GM23338 (cell line): ENCODE data around the gene PRUNE2. TPM values are rescaled to one million over a fixed set of nuclear protein-coding genes. Genes with fewer than 3 reads are reported as not detected.

Experiments used
- ATAC-seq: fragments of 200-7000 bp; cut with Tn5 transposase; 3 replicates; pipeline ENCODE4 v1.9.1; 2020
- DNase-seq: peaks from one replicate; pipeline ENCODE4 v3.0.0-alpha.2; 2015; ENCODE audit warnings: low spot score
- H2AFZ ChIP-seq: fragments of 200-600 bp; sonication (generic); 2 replicates; pipeline ENCODE4 v1.8.0; 2016; ENCODE audit warnings: antibody characterized with exemption, mild to moderate bottlenecking, moderate library complexity
- H3F3A ChIP-seq: fragments of 200-600 bp; sonication (generic); replicated peaks from 2 replicates; pipeline ENCODE4 v1.8.0; 2017; ENCODE audit warnings: antibody characterized with exemption, mixed run types, low read depth
- H3K27ac ChIP-seq: fragments of 200-600 bp; sonication (generic); 2 replicates; pipeline ENCODE4 v1.6.1; 2016; ENCODE audit warnings: low read depth
- H3K27me3 ChIP-seq: fragments of 200-600 bp; sonication (generic); 2 replicates; pipeline ENCODE4 v1.8.0; 2016; ENCODE audit warnings: mild to moderate bottlenecking, mixed run types, moderate library complexity; ENCODE audit not compliant: insufficient read depth
- H3K36me3 ChIP-seq: fragments of 200-600 bp; sonication (generic); 2 replicates; pipeline ENCODE4 v1.8.0; 2016; ENCODE audit warnings: mild to moderate bottlenecking; ENCODE audit not compliant: insufficient read depth
- H3K4me1 ChIP-seq: fragments of 200-600 bp; sonication (generic); 2 replicates; pipeline ENCODE4 v1.8.0; 2016; ENCODE audit warnings: mild to moderate bottlenecking, moderate library complexity; ENCODE audit not compliant: insufficient read depth
- H3K4me2 ChIP-seq: fragments of 200-600 bp; sonication (generic); 2 replicates; pipeline ENCODE4 v1.7.1; 2017; ENCODE audit warnings: mixed run types
- H3K4me3 ChIP-seq: fragments of 200-600 bp; sonication (generic); 2 replicates; pipeline ENCODE4 v1.6.1; 2016; ENCODE audit warnings: mixed run types
- H3K79me2 ChIP-seq: fragments of 200-600 bp; sonication (generic); replicated peaks from 2 replicates; pipeline ENCODE4 v1.8.0; 2017; ENCODE audit warnings: mild to moderate bottlenecking; ENCODE audit not compliant: insufficient read depth
- H3K9me2 ChIP-seq: fragments of 200-600 bp; sonication (generic); 2 replicates; pipeline ENCODE4 v1.8.0; 2017; ENCODE audit not compliant: insufficient read depth
- H4K20me1 ChIP-seq: fragments of 200-600 bp; sonication (generic); replicated peaks from 2 replicates; pipeline ENCODE4 v1.8.0; 2017; ENCODE audit warnings: mild to moderate bottlenecking; ENCODE audit not compliant: insufficient read depth
- H3K27ac Mint-ChIP-seq: 2 replicates; pipeline ENCODE4 v1.8.0; 2020; ENCODE audit warnings: inconsistent platforms, mild to moderate bottlenecking, moderate library complexity, mixed read lengths
- H3K27me3 Mint-ChIP-seq: 3 replicates; pipeline ENCODE4 v1.8.0; 2022; ENCODE audit warnings: low read depth, mild to moderate bottlenecking, moderate library complexity, mixed read lengths, inconsistent platforms; ENCODE audit not compliant: insufficient read depth, poor library complexity
- H3K36me3 Mint-ChIP-seq: 3 replicates; pipeline ENCODE4 v1.8.0; 2021; ENCODE audit warnings: low read depth, mild to moderate bottlenecking, inconsistent platforms, moderate library complexity, mixed read lengths
- H3K4me1 Mint-ChIP-seq: 3 replicates; pipeline ENCODE4 v1.8.0; 2020; ENCODE audit warnings: mild to moderate bottlenecking, inconsistent platforms, mixed read lengths
- H3K4me3 Mint-ChIP-seq: 3 replicates; pipeline ENCODE4 v1.8.0; 2021; ENCODE audit warnings: moderate library complexity, mild to moderate bottlenecking, inconsistent platforms, mixed read lengths
- H3K9me3 Mint-ChIP-seq: 3 replicates; pipeline ENCODE4 v1.8.0; 2020; ENCODE audit warnings: moderate library complexity, mild to moderate bottlenecking, inconsistent platforms, mixed read lengths
- CREB1 ChIP-seq: fragments of 250-450 bp; sonication (Bioruptor Pico); IDR thresholded peaks from 2 replicates; pipeline ENCODE4 v1.5.0; 2020; ENCODE audit warnings: low read depth, mild to moderate bottlenecking, moderate library complexity
- EZH2 ChIP-seq: fragments of 200-600 bp; sonication (generic); IDR thresholded peaks from one replicate; pipeline ENCODE4 v1.8.0; 2017; ENCODE audit warnings: antibody characterized with exemption, mild to moderate bottlenecking, low read depth; ENCODE audit not compliant: unreplicated experiment
- EZH2phosphoT487 ChIP-seq: fragments of 200-600 bp; sonication (generic); IDR thresholded peaks from one replicate; pipeline ENCODE4 v1.8.1; 2018; ENCODE audit warnings: antibody characterized with exemption; ENCODE audit not compliant: unreplicated experiment
- JUNB ChIP-seq: IDR thresholded peaks from one replicate; pipeline ENCODE4 v1.6.1; 2016; ENCODE audit warnings: antibody characterized with exemption; ENCODE audit not compliant: unreplicated experiment
- NANOG ChIP-seq: IDR thresholded peaks from 2 replicates; pipeline ENCODE4 v1.6.1; 2016; ENCODE audit warnings: antibody characterized with exemption, borderline replicate concordance
- STAT1 ChIP-seq: IDR thresholded peaks from one replicate; pipeline ENCODE4 v1.6.1; 2016; ENCODE audit warnings: antibody characterized with exemption; ENCODE audit not compliant: unreplicated experiment
- polyA plus RNA-seq: library from polyadenylated mRNA; unstranded; fragments of >200 nt; fragmentation: Nextera tagmentation; extraction: Ambion mirVana; gene quantifications from 2 replicates; pipeline ENCODE4 v1.2.1, GENCODE V29; 2016
- total RNA-seq: library from RNA; depleted of rRNA; stranded (reverse); fragments of >200 nt; shearing (Covaris generic); gene quantifications from 2 replicates; pipeline ENCODE4 v1.2.3, GENCODE V29; 2014
- TF ChIP-seq, protein P1 (sequence below): fragments of 250-450 bp; sonication (Bioruptor Pico); IDR thresholded peaks from 2 replicates; pipeline ENCODE4 v1.5.0; 2020; ENCODE audit warnings: mild to moderate bottlenecking, moderate library complexity
- TF ChIP-seq, protein P2 (sequence below): IDR thresholded peaks from 2 replicates; pipeline ENCODE4 v1.6.1; 2016; ENCODE audit warnings: antibody characterized with exemption
- TF ChIP-seq, protein P3 (sequence below), 2 experiments: fragments of 200-600 bp in 1 of 2; sonication (generic) in 1 of 2; conservative IDR thresholded peaks; 2 replicates each; pipeline versions ENCODE4 v1.5.1 to v1.6.1; 2016 to 2017; ENCODE audit warnings: antibody characterized with exemption in 2 of 2, low read depth in 2 of 2, mild to moderate bottlenecking in 2 of 2, moderate library complexity in 1 of 2
- TF ChIP-seq, protein P4 (sequence below): IDR thresholded peaks from one replicate; pipeline ENCODE4 v1.6.1; 2018; ENCODE audit warnings: antibody characterized with exemption; ENCODE audit not compliant: unreplicated experiment

The PRUNE2 gene
- total and polyA plus RNA-seq, 2 experiments from 2014 or later = 10.6 to 26.5 TPM

DNA sequence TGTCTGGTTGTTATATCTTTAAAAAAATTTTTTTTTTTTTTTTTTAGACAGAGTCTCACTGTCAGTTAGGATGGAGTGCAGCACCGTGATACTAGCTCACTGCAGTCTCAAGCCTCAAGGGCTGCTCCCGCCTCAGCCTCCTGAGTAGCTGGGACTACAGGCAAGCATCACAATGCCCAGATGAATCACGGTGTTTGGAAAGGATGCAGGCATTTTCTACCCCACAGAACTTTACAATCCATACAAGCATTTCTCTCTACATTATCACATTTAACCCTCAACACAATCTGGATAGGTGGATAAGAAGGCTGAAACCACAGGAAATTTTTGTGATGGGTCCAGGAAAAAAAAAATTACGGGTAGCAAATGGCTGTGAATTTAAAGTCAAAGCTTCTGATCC lies 147.4 kb downstream of the PRUNE2 start:
- Histone ChIP-seq H3K4me2 (no peak overlapping the region), H4K20me1 (no peaks in the 10 kb centered on the region), H3K27ac (no peak overlapping the region), H3K4me3 (no peak overlapping the region), H2AFZ (no peak overlapping the region), H3K9me2 (no peaks in the 10 kb centered on the region), H3K27me3 (no peaks in the 10 kb centered on the region), H3K4me1 (peaks cover 7% of the 10 kb centered on the region), H3F3A (no peaks in the 10 kb centered on the region), H3K36me3 (no peaks in the 10 kb centered on the region), H3K79me2 (no peaks in the 10 kb centered on the region)
- H3K27me3 Mint-ChIP-seq = peaks cover under 1% of the 10 kb centered on the region
- H3K9me3 Mint-ChIP-seq = no peaks in the 10 kb centered on the region; the same call in 2 of the 3 replicates
- ATAC-seq (peak; percentile 44), DNase-seq (no peak)
- H3K4me1 Mint-ChIP-seq = peaks cover 12% of the 10 kb centered on the region
- H3K4me3 Mint-ChIP-seq = no peak overlapping the region
- no peak overlapping the region for H3K27ac Mint-ChIP-seq
- TF ChIP-seq, protein P1, sequence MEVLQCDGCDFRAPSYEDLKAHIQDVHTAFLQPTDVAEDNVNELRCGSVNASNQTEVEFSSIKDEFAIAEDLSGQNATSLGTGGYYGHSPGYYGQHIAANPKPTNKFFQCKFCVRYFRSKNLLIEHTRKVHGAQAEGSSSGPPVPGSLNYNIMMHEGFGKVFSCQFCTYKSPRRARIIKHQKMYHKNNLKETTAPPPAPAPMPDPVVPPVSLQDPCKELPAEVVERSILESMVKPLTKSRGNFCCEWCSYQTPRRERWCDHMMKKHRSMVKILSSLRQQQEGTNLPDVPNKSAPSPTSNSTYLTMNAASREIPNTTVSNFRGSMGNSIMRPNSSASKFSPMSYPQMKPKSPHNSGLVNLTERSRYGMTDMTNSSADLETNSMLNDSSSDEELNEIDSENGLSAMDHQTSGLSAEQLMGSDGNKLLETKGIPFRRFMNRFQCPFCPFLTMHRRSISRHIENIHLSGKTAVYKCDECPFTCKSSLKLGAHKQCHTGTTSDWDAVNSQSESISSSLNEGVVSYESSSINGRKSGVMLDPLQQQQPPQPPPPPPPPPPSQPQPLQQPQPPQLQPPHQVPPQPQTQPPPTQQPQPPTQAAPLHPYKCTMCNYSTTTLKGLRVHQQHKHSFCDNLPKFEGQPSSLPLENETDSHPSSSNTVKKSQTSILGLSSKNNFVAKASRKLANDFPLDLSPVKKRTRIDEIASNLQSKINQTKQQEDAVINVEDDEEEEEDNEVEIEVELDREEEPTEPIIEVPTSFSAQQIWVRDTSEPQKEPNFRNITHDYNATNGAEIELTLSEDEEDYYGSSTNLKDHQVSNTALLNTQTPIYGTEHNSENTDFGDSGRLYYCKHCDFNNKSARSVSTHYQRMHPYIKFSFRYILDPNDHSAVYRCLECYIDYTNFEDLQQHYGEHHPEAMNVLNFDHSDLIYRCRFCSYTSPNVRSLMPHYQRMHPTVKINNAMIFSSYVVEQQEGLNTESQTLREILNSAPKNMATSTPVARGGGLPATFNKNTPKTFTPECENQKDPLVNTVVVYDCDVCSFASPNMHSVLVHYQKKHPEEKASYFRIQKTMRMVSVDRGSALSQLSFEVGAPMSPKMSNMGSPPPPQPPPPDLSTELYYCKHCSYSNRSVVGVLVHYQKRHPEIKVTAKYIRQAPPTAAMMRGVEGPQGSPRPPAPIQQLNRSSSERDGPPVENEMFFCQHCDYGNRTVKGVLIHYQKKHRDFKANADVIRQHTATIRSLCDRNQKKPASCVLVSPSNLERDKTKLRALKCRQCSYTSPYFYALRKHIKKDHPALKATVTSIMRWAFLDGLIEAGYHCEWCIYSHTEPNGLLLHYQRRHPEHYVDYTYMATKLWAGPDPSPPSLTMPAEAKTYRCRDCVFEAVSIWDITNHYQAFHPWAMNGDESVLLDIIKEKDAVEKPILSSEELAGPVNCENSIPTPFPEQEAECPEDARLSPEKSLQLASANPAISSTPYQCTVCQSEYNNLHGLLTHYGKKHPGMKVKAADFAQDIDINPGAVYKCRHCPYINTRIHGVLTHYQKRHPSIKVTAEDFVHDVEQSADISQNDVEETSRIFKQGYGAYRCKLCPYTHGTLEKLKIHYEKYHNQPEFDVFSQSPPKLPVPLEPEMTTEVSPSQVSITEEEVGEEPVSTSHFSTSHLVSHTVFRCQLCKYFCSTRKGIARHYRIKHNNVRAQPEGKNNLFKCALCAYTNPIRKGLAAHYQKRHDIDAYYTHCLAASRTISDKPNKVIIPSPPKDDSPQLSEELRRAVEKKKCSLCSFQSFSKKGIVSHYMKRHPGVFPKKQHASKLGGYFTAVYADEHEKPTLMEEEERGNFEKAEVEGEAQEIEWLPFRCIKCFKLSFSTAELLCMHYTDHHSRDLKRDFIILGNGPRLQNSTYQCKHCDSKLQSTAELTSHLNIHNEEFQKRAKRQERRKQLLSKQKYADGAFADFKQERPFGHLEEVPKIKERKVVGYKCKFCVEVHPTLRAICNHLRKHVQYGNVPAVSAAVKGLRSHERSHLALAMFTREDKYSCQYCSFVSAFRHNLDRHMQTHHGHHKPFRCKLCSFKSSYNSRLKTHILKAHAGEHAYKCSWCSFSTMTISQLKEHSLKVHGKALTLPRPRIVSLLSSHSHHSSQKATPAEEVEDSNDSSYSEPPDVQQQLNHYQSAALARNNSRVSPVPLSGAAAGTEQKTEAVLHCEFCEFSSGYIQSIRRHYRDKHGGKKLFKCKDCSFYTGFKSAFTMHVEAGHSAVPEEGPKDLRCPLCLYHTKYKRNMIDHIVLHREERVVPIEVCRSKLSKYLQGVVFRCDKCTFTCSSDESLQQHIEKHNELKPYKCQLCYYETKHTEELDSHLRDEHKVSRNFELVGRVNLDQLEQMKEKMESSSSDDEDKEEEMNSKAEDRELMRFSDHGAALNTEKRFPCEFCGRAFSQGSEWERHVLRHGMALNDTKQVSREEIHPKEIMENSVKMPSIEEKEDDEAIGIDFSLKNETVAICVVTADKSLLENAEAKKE (CRISPR knock-in tag) = no peak
- no peak for TF ChIP-seq NANOG
- TF ChIP-seq, protein P2, sequence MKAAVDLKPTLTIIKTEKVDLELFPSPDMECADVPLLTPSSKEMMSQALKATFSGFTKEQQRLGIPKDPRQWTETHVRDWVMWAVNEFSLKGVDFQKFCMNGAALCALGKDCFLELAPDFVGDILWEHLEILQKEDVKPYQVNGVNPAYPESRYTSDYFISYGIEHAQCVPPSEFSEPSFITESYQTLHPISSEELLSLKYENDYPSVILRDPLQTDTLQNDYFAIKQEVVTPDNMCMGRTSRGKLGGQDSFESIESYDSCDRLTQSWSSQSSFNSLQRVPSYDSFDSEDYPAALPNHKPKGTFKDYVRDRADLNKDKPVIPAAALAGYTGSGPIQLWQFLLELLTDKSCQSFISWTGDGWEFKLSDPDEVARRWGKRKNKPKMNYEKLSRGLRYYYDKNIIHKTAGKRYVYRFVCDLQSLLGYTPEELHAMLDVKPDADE = no peak
- TF ChIP-seq CREB1 (CRISPR knock-in tag) = no peak
- TF ChIP-seq, protein P3, sequence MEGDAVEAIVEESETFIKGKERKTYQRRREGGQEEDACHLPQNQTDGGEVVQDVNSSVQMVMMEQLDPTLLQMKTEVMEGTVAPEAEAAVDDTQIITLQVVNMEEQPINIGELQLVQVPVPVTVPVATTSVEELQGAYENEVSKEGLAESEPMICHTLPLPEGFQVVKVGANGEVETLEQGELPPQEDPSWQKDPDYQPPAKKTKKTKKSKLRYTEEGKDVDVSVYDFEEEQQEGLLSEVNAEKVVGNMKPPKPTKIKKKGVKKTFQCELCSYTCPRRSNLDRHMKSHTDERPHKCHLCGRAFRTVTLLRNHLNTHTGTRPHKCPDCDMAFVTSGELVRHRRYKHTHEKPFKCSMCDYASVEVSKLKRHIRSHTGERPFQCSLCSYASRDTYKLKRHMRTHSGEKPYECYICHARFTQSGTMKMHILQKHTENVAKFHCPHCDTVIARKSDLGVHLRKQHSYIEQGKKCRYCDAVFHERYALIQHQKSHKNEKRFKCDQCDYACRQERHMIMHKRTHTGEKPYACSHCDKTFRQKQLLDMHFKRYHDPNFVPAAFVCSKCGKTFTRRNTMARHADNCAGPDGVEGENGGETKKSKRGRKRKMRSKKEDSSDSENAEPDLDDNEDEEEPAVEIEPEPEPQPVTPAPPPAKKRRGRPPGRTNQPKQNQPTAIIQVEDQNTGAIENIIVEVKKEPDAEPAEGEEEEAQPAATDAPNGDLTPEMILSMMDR (conservative IDR thresholded peaks at IDR 0.05; ENCODE audit: low read depth in 2 of 2) = no peak
- no peak for TF ChIP-seq JUNB
- TF ChIP-seq, protein P4, sequence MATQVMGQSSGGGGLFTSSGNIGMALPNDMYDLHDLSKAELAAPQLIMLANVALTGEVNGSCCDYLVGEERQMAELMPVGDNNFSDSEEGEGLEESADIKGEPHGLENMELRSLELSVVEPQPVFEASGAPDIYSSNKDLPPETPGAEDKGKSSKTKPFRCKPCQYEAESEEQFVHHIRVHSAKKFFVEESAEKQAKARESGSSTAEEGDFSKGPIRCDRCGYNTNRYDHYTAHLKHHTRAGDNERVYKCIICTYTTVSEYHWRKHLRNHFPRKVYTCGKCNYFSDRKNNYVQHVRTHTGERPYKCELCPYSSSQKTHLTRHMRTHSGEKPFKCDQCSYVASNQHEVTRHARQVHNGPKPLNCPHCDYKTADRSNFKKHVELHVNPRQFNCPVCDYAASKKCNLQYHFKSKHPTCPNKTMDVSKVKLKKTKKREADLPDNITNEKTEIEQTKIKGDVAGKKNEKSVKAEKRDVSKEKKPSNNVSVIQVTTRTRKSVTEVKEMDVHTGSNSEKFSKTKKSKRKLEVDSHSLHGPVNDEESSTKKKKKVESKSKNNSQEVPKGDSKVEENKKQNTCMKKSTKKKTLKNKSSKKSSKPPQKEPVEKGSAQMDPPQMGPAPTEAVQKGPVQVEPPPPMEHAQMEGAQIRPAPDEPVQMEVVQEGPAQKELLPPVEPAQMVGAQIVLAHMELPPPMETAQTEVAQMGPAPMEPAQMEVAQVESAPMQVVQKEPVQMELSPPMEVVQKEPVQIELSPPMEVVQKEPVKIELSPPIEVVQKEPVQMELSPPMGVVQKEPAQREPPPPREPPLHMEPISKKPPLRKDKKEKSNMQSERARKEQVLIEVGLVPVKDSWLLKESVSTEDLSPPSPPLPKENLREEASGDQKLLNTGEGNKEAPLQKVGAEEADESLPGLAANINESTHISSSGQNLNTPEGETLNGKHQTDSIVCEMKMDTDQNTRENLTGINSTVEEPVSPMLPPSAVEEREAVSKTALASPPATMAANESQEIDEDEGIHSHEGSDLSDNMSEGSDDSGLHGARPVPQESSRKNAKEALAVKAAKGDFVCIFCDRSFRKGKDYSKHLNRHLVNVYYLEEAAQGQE = no peak
- TF ChIP-seq EZH2 = no peak
- no peak for TF ChIP-seq STAT1
- TF ChIP-seq EZH2phosphoT487 = no peak
- H3K36me3 Mint-ChIP-seq = no peaks in the 10 kb centered on the region
